GM19372 (cell line): ENCODE data around the gene ZSCAN32.

Experiments
- ATAC-seq: cut with Tn5 transposase; IDR thresholded peaks from one replicate; pipeline ENCODE4 v1.9.1; 2021; ENCODE audit warnings: mild to moderate bottlenecking, low read depth, moderate library complexity; ENCODE audit not compliant: unreplicated experiment

The ZSCAN32 gene

GRCh38 chr16:3362931-3363330, 37.9 kb downstream of the ZSCAN32 start:
- ATAC-seq, result no peak

- ATAC-seq, result no peak
Measured at GRCh38 chr16:3358871-3359270, 41.9 kb downstream of the ZSCAN32 start.

- no peak for ATAC-seq
Measured at GRCh38 chr16:3356118-3356517, 44.7 kb downstream of the ZSCAN32 start.

GRCh38 chr16:3355589-3355988, 45.2 kb downstream of the ZSCAN32 start, which contains the start of gene OR2C1:
Gene OR2C1 (plus strand): TSS chr16:3355889. CDS start chr16:3355941, 52 bp downstream.
- ATAC-seq, result no peak

GRCh38 chr16:3349175-3349574, 51.6 kb downstream of the ZSCAN32 start:
- ATAC-seq, result no peak

GRCh38 chr16:3348547-3349167, 52.1 kb downstream of the ZSCAN32 start:
- ATAC-seq, result no peak

- no peak for ATAC-seq
Measured at GRCh38 chr16:3347586-3347985, 53.2 kb downstream of the ZSCAN32 start.

- ATAC-seq, result no peak
Measured at GRCh38 chr16:3346041-3346440, 54.8 kb downstream of the ZSCAN32 start.
